NCI-H2081 treated with DMSO at 0.1 percent for 48 hours (cell line): Measurements from ENCODE around the gene HRAS.
"Not testable (repeated sequence)": the region's sequence is repeated elsewhere in the genome, so short reads cannot be mapped to it uniquely, and the experiment has no call there.

Source experiments
- DNase-seq: peaks from one replicate; lab custom pipeline; 2025; lab: John Stamatoyannopoulos, UW

HRAS gene

DNA sequence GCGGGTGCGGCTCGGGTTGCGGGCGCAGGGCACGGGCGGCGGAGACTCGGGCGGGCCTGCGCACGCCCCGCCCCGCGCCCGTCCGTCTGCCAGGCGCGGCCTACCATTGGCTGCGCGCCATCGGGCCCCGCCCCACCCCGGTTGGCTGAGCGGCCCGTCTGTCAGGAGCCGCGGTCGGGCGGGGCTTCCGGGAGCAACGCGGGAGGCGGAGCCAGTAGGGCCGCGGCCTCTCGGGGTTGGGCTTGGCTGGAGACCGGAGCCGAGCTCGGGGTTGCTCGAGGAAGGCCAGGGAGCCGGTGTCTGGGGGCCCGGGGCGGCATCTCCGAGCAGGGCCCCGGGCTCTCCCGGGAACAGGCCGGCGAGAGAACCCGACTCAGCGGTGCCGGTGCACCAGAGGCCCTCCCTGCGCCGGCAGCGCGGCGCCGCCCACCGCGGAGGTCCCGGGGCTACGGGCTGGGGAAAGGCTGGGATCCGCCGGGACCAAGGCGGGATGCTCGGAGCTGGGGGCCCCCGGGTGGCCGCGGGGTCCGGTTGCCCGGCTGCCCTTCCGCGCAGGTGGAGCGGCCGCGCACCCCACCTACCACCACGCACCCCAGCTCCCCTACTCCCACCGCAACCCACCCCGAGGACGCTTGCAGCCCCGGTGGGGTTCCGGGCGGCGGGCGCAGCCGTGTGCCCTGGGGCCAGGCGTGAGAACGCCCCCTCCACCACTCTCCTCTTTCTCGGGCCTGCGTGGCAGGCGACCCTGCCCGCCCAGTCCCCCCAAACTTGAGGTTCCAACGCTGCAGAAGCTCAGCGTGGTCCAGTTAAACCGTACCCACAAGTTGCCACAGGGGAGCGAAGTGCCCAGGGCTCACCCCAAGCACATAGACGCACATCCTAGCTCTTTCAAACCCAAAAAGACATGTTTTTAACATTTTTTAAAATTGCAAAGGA is at the start of gene HRAS:
HRAS (minus strand) TSS at position 58 of the 936 bp plus-strand sequence.
- DNase-seq, result peak; percentile 72

DNA sequence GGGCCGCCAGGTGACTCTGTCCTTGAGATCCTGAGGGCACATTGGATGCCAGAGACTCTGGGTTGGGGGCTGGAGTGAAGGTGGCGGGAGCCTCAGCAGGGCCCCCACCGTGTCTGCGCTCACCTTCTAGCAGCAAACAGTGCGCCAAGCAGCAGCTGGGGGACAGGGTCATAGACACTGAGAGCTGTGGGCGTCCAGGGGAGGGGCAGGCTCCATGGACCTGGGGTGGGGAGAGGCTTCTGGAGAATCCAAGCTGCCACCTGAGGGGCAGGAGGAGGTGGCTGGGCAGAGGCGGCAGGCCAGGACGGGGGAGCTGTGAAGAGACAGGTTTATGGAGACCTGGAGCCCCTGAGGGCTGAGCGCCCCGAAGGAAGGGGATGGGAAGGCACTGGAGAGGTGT is 48.9 kb upstream of the HRAS start:
- no peak for DNase-seq

DNA sequence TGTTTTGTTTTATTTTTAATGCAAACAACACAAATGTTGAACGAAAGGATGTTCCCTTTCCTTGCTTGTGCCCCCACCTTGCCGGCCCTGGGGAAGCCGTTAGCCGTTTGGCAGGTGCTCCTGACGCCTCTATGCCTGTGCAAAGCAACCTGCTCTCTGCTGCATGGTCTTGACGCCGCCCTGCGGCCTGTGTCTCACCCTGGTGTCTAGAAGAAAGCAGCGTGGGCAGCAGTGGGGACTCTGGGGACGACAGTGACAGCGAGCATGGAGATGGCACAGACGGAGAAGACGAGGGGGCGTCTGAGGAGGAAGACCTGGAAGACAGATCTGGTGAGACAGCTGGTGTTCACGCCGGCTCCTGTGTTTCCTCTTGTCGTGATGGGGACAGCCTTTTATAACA is 46.4 kb upstream of the HRAS start:
- no peak for DNase-seq

DNA sequence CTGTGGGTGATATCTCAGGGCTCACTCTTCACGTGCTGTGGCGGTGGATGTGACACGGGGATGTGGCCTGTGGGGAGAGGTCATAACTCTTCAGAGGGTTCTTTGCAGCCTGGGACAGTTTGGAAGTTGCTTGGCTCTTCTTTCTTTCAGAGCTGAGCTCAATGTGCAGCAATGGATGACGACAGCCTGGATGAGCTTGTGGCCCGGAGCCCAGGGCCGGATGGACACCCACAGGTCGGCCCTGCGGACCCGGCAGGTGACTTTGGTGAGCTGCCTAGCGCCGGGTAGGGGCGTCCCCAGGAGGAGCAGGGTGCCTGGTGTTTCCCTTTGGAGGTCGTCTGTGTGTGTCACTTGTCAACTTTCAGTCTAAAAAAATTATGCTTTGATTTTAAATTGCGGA is 46.0 kb upstream of the HRAS start:
- DNase-seq, result no peak

DNA sequence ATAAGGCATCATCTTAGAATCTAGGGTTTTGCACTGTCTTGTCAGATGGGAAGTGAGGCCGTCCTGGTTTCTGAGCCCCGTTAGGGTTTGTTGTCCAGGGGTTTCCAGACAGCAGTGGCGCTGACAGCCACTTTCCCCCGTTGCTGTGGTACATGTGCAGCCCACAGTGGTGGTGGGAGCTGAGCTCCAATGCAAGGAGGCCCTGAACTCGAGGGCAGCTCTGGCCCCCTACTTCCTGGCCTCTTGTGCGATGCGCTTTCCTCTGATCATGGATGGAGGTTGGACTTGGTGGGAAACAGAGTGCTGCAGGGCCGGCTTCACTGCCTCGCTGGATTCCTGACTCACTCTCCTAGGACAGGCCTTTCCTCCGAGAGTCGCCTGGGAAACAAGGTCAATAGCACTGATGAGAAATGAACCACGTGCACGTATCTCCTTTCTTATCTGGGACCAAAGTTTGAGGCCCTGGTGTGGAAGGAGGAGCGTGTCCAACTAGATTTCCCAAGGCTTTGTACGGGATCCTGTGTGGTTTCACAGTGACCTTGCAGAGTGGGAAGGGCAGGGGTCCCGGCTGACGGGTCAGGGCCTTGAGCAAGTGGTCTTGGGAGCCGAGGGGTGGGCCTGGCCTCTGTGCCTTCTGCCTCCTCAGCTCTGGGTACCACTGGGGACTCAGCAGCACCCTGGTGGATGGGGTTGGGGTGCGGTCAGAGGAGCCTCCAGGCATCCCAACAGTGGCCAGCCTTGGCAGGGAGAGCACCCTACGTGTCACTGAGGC is 44.6 kb upstream of the HRAS start:
- DNase-seq, result no peak

DNA sequence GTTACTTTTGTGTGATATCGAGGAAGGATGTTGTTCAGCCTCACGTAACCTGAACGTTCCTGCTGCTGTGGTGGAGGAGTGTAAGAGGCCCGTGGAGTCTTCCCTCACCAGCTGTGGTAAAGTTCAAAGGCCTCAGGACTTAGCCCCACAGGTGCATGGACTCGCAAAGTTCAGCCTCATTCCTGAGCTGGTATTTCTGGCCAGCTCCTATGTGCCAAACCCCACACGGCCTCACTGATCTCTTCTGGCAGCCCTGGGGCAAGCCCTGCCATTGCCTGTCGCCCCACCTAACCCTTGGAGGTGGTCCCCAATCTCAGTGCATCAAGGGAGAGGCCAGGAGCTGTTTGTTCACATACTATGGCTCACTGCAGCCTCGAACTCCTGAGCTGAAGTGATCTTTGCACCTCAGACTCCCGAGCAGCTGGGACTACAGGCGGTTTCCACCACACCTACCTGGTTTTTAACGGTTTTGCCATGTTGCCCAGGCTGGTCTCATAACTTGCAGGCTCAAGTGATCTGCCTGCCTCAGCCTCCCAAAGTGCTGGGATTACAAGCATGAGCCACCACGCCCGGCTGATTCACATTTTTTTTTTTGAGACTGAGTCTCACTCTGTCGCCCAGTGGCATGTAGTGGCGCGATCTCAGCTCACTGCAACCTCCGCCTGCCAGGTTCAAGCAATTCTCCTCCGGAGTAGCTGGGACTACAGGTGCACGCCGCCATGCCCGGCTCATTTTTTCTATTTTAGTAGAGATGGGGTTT is 43.1 kb upstream of the HRAS start:
- no peak for DNase-seq

DNA sequence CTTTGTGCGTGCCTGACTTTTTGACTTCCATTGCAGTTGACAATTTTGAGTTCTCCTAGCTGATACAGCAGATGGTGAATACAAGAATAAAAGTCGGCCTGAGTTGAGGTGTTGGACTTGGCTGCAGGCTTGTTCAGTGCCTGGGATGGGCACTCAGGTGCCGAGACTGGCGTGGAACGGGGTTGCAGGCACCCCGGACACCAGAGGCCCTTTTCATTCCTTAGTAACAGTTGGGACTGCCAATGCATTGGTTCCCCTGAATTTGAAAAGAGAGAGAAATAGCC is 42.2 kb upstream of the HRAS start:
- no peak for DNase-seq

DNA sequence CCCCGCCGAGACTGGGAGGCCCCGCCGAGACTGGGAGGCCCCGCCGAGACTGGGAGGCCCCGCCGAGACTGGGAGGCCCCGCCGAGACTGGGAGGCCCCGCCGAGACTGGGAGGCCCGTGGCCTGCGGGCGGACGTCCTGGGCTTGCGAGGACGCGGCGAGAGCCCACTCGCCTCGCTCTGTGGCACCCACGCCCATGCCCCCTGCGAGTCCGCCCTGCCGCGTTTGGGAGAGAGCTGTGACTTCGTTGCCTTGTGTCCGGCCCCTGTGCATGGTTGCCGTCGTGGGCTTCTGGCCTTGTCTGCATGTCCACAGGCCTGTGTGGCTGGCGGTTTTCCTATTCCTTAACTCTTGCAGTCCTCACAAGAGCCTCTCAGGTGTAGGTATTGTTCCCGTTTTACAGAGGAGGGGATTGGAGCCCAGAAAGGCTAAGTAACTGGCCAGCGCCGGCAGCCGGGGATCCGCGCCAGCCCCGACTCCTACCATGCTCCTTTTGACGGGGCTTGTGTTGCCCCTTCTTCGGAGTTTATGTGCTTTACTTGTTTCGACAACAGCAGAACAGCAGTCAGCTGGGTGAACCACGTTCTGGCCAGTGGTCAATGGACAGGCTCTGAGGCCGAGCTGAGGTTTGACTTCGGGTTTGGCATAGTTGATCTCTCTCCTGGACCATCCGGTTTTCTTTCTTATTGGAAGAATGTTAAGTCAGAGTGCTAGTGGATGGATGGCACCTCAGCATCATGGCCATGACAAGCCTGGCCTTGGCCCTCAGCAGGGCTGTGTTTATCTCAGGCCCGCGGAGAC is 41.6 kb upstream of the HRAS start:
- no peak for DNase-seq

DNA sequence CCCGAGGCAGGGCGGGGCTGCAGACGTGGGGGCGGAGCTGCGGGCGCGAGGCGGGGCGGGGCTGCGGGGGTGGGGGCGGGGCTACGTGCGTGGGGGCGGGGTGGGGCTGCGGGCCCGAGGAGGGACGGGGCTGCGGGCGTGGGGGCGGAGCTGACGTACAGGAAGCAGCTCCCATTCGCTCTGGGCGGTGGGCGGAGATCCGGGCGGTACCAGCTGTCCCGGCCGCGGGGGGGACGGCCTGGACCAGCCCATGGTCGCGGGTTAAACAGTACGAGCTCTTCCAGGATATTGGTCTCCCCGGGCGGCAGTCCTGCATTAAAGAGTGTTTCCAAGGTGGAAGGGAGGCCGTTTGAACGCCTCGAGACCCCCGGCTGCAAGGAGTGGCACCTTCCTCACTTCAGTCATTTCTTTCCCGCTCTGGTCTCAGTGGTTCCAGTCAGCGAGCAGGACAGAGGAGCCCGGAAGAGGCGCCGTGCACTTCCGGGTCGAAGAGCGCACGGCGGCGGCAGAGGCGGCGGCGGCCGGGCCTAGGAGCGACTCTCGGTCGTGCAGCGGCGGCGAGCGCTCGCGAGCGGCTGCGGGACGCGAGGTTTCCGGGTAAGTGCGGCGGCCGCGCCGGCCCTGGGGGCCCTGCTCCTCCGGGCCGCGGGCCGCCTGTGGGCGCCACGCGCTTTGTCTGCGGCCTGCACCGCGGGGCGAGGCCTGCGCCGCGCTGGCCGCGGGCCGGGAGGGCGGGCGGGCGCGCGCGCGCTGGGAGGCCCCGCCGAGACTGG is 40.8 kb upstream of the HRAS start, which contains the start of gene PHRF1:
PHRF1 (plus strand) TSS at position 475 of the 773 bp plus-strand sequence. CDS start 5,043 bp downstream, outside the sequence.
- peak; percentile 90 for DNase-seq

DNA sequence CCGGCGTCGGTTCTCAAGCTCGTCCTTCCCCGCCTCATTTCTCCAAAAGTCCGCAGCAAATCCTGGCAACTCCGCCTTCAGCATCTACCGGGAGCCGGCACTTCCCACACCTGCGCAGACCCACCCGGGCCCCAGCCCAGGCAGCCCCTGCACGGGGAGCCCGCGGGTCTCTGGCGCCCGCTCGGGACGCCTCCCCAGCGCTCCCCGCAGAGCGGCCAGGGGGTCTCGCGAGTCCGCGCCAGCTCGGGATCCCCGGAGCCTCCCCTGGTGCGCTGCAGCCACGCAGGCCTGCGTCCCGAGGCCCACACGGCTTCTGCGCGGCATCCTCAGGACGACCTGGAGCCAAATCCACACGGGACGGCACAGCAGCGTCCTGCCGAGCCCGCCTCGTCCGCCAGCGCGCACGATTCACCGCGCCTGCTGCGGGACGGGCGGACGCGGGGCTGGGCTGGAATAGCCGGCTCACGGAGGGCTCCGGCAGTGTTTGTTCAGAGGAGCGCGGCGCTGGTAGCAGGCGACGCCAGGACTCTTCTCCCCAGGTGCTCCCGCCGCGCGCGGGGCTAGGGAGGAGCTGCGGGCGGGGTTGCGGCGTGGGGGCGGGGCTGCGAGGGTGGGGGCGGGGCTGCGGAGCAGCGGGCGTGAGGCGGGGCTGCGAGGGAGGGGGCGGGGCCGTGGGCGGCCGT is 40.1 kb upstream of the HRAS start:
- DNase-seq, result peak; percentile 57

DNA sequence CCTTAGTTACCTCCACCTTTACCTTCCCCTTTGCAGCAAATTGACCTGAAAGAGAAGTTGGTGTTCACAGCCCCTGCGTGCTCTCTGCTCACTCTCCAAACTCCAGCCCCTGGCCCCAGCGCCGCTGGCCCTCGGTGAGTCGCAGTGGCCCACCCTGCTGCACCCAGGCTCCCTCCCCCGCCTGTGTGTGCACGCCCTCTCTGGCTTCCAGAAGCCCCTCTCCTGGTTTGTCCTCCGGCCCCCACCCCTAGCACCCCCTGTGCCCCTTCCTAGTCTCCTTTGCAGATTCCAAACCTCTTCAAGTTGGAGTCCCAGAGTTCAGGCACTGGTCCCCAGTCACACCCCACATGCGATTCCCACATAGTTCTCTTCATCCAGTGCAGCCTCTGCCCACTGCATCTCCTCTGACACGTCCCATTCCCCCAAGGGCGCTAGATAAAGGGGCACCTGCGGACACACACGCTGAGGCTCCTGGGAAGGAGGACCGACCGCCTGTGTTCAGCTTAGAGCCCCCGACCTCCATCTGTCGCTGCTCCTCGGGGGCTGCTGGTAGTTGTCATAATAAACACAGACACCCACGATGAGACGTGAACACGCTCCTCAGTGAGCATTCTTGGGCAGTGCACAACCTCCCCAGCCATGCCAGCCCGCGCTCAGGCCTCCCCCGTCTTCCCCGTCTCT is 39.4 kb upstream of the HRAS start:
- DNase-seq, result no peak

DNA sequence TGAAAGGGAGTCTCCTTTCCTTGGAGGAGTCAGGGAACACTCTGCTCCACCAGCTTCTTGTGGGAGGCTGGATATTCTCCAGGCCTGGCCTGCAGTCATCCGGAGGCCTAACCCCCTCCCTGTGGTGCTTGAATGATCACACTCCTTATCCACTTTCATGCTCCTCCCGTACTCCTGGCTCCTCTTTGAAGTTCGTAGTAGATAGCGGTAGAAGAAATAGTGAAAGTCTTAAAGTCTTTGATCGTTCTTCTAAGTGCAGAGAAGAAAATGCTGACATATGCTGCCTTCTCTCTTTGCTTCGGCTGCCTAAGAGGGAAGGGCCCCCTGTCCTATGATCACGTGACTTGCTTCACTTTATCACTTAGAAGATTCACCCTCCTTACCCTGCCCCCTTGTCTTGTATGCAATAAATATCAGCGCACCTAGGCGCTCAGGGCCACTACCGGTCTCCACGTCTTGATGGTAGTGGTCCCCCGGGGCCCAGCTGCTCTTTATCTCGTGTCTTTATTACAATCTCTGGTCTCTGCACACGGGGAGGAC is 38.7 kb upstream of the HRAS start:
- not testable (repeated sequence) for DNase-seq

DNA sequence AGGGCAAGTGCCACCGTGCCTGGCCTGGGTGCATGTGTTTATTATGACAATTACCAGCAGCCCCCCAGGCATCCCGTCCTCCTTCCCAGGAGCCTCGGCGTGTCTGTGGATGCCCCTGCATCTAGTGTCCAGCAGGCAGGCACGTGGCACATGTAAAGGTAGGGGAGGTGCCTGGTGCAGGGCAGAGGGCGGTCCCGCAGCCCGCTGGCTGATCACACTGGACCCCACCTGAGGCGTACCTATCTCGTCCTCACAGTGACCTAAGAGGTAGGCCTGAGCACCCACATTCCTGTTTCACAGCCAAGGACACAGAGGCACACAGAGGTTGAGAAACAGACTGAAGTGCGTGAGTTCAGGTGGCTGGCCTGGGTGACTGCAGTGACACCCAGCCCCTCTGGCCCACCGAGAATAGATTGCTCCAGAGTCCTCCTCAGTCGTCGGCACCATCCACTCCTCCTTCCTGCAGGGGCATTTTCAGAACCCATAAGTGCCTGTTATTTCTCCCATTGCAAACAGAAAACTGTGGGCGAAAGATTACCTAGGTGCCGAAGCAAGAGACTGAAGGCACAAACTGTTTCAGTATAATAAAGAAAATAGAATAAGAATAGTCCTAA is 37.9 kb upstream of the HRAS start:
- DNase-seq, result no peak

DNA sequence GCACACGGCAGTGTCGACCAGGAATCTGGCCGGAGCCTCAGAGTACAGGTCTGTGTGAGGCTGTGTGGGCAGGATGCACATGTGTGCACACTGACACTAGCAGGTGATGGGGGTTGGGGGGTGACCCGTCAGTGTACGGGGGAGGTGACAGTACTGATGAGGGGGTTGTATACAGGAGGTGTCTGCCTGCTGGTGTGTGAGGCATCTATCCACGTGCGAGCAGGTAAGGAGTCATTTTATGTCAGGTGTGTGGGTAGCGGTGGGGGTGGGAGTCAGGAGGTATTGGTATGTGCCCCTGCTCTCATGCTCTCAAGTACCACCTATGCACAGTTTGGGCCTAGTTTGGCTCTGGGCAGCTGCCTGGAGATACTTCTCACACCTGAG is 36.4 kb upstream of the HRAS start:
- DNase-seq, result no peak

DNA sequence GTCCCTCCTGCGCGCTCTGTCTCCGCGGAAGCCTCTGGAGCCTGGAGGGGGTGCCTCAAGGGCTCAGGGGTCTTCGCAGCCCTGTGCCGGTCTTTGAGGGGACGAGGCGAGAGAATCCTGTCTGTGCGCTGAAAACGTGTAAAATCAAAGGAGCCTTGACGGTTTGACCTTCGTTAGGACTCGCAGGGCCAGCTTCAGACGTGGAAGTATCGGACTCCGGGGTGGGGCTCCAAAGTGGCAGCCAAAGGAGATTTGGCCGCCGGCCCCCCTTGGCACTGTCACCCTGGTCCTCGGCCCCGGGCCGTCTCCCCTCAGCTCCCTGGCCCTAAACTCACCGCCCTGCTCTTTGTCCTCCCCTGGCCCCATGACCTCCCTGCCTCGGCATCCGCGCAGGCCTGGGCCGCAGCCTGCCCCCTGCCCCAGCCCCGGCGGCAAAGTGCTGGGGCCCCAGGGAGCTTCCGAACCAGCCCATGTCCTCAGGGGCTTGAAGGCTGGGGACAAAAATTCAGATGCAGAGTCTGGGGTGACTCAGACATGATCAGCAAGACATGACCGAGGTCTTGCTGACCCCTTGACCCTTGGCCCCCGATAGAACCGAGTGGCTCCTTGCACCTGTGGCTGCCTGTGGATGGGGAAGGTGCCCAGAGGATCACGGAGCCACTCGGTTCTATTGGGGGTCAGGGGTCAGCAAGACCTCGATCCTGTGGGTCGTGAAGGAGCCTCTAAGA is 33.9 kb upstream of the HRAS start:
- DNase-seq, result no peak

DNA sequence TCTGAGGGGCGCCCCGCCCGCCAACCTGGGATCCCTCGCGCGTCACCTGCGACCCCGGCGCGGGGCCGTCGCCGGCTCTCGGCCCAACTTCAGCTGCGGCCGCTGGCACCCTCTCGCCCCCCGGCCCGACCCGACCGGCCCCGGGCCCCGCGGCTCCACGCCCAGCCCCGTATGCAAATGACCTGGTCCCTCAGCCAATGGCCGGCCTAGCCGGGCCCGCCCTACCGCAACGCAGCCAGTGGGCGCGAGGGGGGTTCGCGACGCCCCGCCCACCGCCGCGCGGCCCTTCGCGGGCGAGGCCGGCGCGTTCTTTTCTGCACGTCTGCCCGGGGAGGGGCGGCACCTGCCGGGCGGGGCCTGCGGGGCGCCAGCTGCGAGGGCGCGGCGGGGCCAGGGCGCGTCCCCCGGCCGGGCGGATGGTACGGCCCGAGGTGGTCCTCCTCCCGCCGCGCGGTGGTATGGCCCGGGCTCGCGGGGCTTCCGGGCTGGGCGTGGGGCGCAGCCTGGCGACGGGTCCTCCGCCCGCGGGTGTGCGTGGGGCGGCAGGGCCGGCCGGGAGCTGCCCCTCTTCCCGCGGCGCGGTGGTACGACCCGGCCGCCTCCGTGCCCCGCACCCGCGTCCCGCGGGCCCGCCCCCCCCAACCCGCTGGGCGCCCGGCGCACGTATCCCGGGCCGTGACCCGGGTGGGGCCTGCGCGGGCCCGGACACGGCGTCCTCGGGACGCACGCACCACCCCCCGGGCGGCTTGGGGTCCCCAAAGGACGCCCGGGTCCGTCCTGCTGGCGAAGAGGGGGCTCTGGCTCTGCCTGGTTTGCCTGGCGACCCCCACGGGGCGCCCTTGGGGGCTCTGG is 33.2 kb upstream of the HRAS start:
- DNase-seq, result peak; percentile 74

DNA sequence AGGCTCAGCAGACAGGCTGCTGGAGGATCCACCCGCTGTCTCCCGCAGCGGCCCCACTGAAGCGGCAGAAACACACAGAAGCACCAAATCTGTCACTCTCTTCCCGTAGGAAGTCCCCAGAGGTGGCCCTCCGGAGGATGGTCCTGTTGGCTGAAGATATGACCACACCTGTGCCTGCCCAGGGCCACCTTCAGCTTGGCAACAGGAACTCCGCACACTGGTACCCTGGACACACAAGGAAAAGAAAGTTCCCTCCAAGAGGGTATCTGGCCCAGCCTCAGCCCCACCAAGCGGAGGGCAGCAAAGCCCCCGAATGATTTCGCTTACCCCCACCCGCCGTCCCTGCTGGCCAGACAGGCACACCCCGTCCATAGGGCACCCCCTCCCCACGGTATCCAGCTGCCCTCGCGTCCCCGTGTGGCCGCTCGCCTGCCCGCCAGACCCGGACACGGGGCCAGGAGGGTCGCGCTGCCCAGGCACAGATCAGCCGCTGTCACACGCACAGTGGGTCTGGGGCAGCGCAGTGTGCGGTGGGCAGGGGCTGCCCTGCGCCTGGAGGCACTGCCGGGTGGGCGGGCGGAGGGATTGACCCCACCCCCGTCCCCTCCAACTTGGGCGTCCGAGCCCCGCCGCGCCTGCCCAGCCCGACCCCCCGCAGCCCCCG is 32.4 kb upstream of the HRAS start:
- no peak for DNase-seq
